OCI-LY1 (cell line): ENCODE measurements around the gene RCAN2.

Experiments
- H2AFZ ChIP-seq: fragments of 200-600 bp; sonication (generic), shearing (Covaris generic); 2 replicates; pipeline ENCODE4 v1.6.0; 2014; ENCODE audit warnings: antibody characterized with exemption, mild to moderate bottlenecking, low read length
- H3F3A ChIP-seq: fragments of 200-600 bp; sonication (generic), shearing (Covaris generic); 2 replicates; pipeline ENCODE4 v1.6.0; 2014; ENCODE audit warnings: mild to moderate bottlenecking, antibody characterized with exemption, low read length, moderate library complexity; ENCODE audit not compliant: insufficient read depth
- H3K27ac ChIP-seq: fragments of 200-600 bp; sonication (generic); 2 replicates; pipeline ENCODE4 v1.5.1; 2014; ENCODE audit warnings: low read length, mixed run types, mild to moderate bottlenecking, low read depth; ENCODE audit not compliant: poor library complexity, severe bottlenecking
- H3K27me3 ChIP-seq: fragments of 200-600 bp; sonication (generic); 2 replicates; pipeline ENCODE4 v1.6.0; 2014; ENCODE audit warnings: antibody characterized with exemption, mild to moderate bottlenecking, low read length, moderate library complexity; ENCODE audit not compliant: insufficient read depth
- H3K36me3 ChIP-seq: fragments of 200-600 bp; sonication (generic); 2 replicates; pipeline ENCODE4 v1.6.1; 2014; ENCODE audit warnings: mild to moderate bottlenecking, antibody characterized with exemption, low read length, moderate library complexity, mixed read lengths; ENCODE audit not compliant: insufficient read depth
- H3K4me1 ChIP-seq: fragments of 200-600 bp; sonication (generic); 2 replicates; pipeline ENCODE4 v1.5.1; 2014; ENCODE audit warnings: mild to moderate bottlenecking, low read length, moderate library complexity; ENCODE audit not compliant: insufficient read depth, severe bottlenecking
- H3K4me2 ChIP-seq: fragments of 200-600 bp; sonication (generic), shearing (Covaris generic); 2 replicates; pipeline ENCODE4 v1.6.1; 2014; ENCODE audit warnings: low read length
- H3K4me3 ChIP-seq: fragments of 200-600 bp; sonication (generic); 2 replicates; pipeline ENCODE4 v1.5.1; 2014; ENCODE audit warnings: low read length, low read depth, mild to moderate bottlenecking, mixed read lengths; ENCODE audit not compliant: poor library complexity, severe bottlenecking
- H3K79me2 ChIP-seq: fragments of 200-600 bp; shearing (Covaris generic); 2 replicates; pipeline ENCODE4 v1.6.1; 2016; ENCODE audit warnings: mixed run types, low read length, mixed read lengths; ENCODE audit not compliant: insufficient read depth
- H3K9ac ChIP-seq: fragments of 200-600 bp; sonication (generic), shearing (Covaris generic); 2 replicates; pipeline ENCODE4 v1.6.1; 2014; ENCODE audit warnings: mild to moderate bottlenecking, low read length, mixed read lengths
- H3K9me2 ChIP-seq: fragments of 200-600 bp; sonication (generic), shearing (Covaris generic); 2 replicates; pipeline ENCODE4 v1.6.1; 2014; ENCODE audit warnings: low read depth, mild to moderate bottlenecking, low read length, mixed read lengths
- H3K9me3 ChIP-seq: fragments of 200-600 bp; shearing (Covaris generic); 2 replicates; pipeline ENCODE4 v1.6.1; 2014; ENCODE audit warnings: low read length, mixed read lengths
- H4K20me1 ChIP-seq: fragments of 200-600 bp; sonication (generic), shearing (Covaris generic); 2 replicates; pipeline ENCODE4 v1.6.0; 2016; ENCODE audit warnings: mild to moderate bottlenecking, low read length; ENCODE audit not compliant: insufficient read depth
- CTCF ChIP-seq: fragments of 200-600 bp; sonication (generic), shearing (Covaris generic); IDR thresholded peaks from 2 replicates; pipeline ENCODE4 v1.5.1; 2017; ENCODE audit warnings: mild to moderate bottlenecking, antibody characterized with exemption, low read length, moderate library complexity, mixed read lengths
- EZH2 ChIP-seq: fragments of 200-600 bp; sonication (generic), shearing (Covaris generic); IDR thresholded peaks from 2 replicates; pipeline ENCODE4 v1.8.0; 2017; ENCODE audit warnings: borderline replicate concordance, mixed run types, mild to moderate bottlenecking, antibody characterized with exemption, low read length, moderate library complexity, mixed read lengths

The RCAN2 gene

GRCh38 chr6:46501136-46502089 is 10.2 kb upstream of the RCAN2 start:
- H3K4me3 ChIP-seq, result no peak overlapping the region
- H3K4me1 ChIP-seq, result no peaks in the 10 kb centered on the region
- H2AFZ ChIP-seq, result no peak overlapping the region
- no peaks in the 10 kb centered on the region for H3K9me2 ChIP-seq
- H3K9me3 ChIP-seq, result no peaks in the 10 kb centered on the region
- no peaks in the 10 kb centered on the region for H3K79me2 ChIP-seq
- no peaks in the 10 kb centered on the region for H3K27me3 ChIP-seq
- H4K20me1 ChIP-seq, result no peaks in the 10 kb centered on the region
- no peak overlapping the region for H3K4me2 ChIP-seq
- H3K27ac ChIP-seq, result no peak overlapping the region
- H3K9ac ChIP-seq, result no peak overlapping the region
- no peak for TF ChIP-seq CTCF
- TF ChIP-seq EZH2, result no peak
- H3F3A ChIP-seq, result no peaks in the 10 kb centered on the region
- H3K36me3 ChIP-seq, result no peaks in the 10 kb centered on the region

GRCh38 chr6:46500382-46500781 is 9.1 kb upstream of the RCAN2 start:
- Histone ChIP-seq H3K4me2 (no peak overlapping the region), H3K9me3 (no peaks in the 10 kb centered on the region), H3K27ac (no peak overlapping the region), H3K36me3 (no peaks in the 10 kb centered on the region), H3K79me2 (no peaks in the 10 kb centered on the region), H3K27me3 (no peaks in the 10 kb centered on the region), H3K4me1 (no peaks in the 10 kb centered on the region), H3K9ac (no peak overlapping the region), H3K9me2 (no peaks in the 10 kb centered on the region), H2AFZ (no peak overlapping the region), H3F3A (no peaks in the 10 kb centered on the region), H3K4me3 (no peak overlapping the region), H4K20me1 (no peaks in the 10 kb centered on the region)
- TF ChIP-seq CTCF (no peak), EZH2 (no peak)

GRCh38 chr6:46491628-46492547 is 639 bp upstream of the RCAN2 start:
- Histone ChIP-seq H3K27me3 (no peaks in the 10 kb centered on the region), H2AFZ (peak overlapping the region; percentile 6; the same call in 1 of the 2 replicates), H3K4me3 (peak overlapping the region; percentile 76), H3K4me1 (peaks cover 4% of the 10 kb centered on the region), H3K79me2 (no peaks in the 10 kb centered on the region), H3K36me3 (no peaks in the 10 kb centered on the region), H3K9me2 (no peaks in the 10 kb centered on the region), H3K9me3 (no peaks in the 10 kb centered on the region), H3K9ac (peak overlapping the region; percentile 60; the same call in 1 of the 2 replicates), H3F3A (no peaks in the 10 kb centered on the region), H3K27ac (no peak overlapping the region), H3K4me2 (peak overlapping the region; percentile 97), H4K20me1 (no peaks in the 10 kb centered on the region)
- TF ChIP-seq CTCF (peak; percentile 76), EZH2 (no peak)
